C4-2B (cell line): Measurements from ENCODE around the gene POFUT2.

Experiments used
- ZFX ChIP-seq: fragments of 450-650 bp; IDR thresholded peaks from 2 replicates; pipeline ENCODE4 v1.6.1; 2017
- TF ChIP-seq, protein P1 (sequence below): fragments of 450-650 bp; conservative IDR thresholded peaks from 2 replicates; pipeline ENCODE4 v1.5.1; 2017; ENCODE audit warnings: mild to moderate bottlenecking

DNA sequence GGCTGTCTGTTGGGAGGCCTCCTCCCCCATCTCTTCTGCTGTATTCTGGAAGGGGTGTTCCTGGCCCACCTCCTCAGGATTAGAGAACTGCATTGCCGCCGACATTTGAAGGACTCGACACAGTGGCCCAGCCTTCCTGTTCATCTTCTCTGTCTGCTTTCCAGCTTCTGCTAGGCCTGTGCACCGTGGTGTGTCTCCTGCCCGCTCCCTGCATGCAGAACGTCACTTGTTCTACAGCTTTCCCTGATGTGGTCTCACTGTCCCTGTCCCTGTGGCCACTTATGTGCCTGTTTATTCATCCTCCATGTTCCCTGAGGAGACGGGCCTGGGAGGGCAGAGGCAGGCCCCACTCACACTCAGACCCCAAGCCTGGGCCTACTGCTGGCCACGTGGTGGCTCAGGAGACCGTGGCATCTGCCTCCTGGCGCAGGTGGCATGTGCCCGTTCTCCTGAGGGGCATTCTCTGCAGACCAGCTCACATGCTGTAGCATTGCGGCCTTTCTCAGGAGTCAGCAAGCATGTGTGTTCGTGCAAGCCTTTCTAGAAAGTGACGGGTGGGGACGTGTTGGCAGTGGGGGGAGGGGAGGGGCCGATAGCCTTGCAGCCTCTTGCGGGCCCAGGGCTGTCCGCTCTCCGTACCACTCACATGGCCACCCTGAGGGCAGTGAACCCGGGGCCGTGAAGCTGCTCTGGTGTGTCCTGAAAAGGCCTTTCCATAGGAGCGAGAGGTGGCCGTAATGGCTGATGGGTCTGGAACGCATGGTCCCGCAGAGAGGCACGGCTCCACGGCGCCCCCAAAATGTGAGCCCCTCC lies 35.9 kb downstream of the POFUT2 start:
- TF ChIP-seq, protein P1, sequence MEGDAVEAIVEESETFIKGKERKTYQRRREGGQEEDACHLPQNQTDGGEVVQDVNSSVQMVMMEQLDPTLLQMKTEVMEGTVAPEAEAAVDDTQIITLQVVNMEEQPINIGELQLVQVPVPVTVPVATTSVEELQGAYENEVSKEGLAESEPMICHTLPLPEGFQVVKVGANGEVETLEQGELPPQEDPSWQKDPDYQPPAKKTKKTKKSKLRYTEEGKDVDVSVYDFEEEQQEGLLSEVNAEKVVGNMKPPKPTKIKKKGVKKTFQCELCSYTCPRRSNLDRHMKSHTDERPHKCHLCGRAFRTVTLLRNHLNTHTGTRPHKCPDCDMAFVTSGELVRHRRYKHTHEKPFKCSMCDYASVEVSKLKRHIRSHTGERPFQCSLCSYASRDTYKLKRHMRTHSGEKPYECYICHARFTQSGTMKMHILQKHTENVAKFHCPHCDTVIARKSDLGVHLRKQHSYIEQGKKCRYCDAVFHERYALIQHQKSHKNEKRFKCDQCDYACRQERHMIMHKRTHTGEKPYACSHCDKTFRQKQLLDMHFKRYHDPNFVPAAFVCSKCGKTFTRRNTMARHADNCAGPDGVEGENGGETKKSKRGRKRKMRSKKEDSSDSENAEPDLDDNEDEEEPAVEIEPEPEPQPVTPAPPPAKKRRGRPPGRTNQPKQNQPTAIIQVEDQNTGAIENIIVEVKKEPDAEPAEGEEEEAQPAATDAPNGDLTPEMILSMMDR: no peak
- no peak for TF ChIP-seq ZFX
